IMR-90 (cell line): Measurements from ENCODE around the gene THSD1. TPM values are rescaled to one million over a fixed set of nuclear protein-coding genes. Genes with fewer than 3 reads are reported as not detected.

ENCODE experiments used
- ATAC-seq: fragments of 200-7000 bp; cut with Tn5 transposase; 2 replicates; pipeline ENCODE4 v1.9.1; 2020; ENCODE audit warnings: low read depth, mild to moderate bottlenecking, moderate library complexity
- BruUV-seq: library from RNA; stranded (reverse); fragments of 400-500 nt; replicated peaks from 2 replicates; lab custom pipeline; 2021; lab: Mats Ljungman, UMichigan
- CTCF ChIA-PET: fragments of 300-600 bp; formaldehyde crosslinking; extraction: SDS; loops from one replicate; lab custom pipeline; 2021; ENCODE audit warnings: antibody characterized with exemption; lab: Yijun Ruan, JAX
- POLR2A ChIA-PET: fragments of 300-600 bp; sonication (Branson Sonifier 250); formaldehyde crosslinking; loops from one replicate; lab custom pipeline; 2022; ENCODE audit warnings: antibody characterized with exemption; ENCODE audit not compliant: unreplicated experiment; lab: Charles Lee
- DNase-seq: peaks from one replicate; pipeline ENCODE4 v3.0.0; 2013
- H2AFZ ChIP-seq: replicated peaks from 2 replicates; pipeline ENCODE3; 2013; ENCODE audit warnings: low read length, mild to moderate bottlenecking; ENCODE audit not compliant: poor library complexity
- H2AK5ac ChIP-seq: 2 replicates; pipeline ENCODE4 v1.6.1; 2013; ENCODE audit warnings: low read depth, low read length, inconsistent platforms
- H2AK9ac ChIP-seq: replicated peaks from 2 replicates; pipeline ENCODE3; 2013; ENCODE audit warnings: mild to moderate bottlenecking, low read depth, low read length, moderate library complexity; ENCODE audit not compliant: poor library complexity
- H2BK120ac ChIP-seq: 2 replicates; pipeline ENCODE4 v1.6.1; 2013; ENCODE audit warnings: low read depth, low read length, inconsistent platforms
- H2BK15ac ChIP-seq: 3 replicates; pipeline ENCODE4 v1.6.1; 2013; ENCODE audit warnings: low read depth, low read length, inconsistent platforms
- H2BK20ac ChIP-seq: 2 replicates; pipeline ENCODE4 v1.6.1; 2013; ENCODE audit warnings: low read depth, mild to moderate bottlenecking, inconsistent platforms, low read length, moderate library complexity
- H2BK5ac ChIP-seq: 2 replicates; pipeline ENCODE4 v1.6.1; 2013; ENCODE audit warnings: mild to moderate bottlenecking, low read depth, low read length, inconsistent platforms; ENCODE audit not compliant: poor library complexity, severe bottlenecking
- H3K14ac ChIP-seq: replicated peaks from 2 replicates; pipeline ENCODE4 v1.6.1; 2013; ENCODE audit warnings: low read depth, low read length, inconsistent platforms
- H3K18ac ChIP-seq: 2 replicates; pipeline ENCODE4 v1.6.1; 2013; ENCODE audit warnings: low read depth, low read length, control low read depth
- H3K23ac ChIP-seq: 2 replicates; pipeline ENCODE4 v1.6.1; 2013; ENCODE audit warnings: low read depth, low read length, inconsistent platforms
- H3K27ac ChIP-seq: 2 replicates; pipeline ENCODE4 v1.5.1; 2013; ENCODE audit warnings: mild to moderate bottlenecking, control low read depth, low read length; ENCODE audit not compliant: insufficient read depth
- H3K27me3 ChIP-seq: 2 replicates; pipeline ENCODE4 v1.6.1; 2013; ENCODE audit warnings: low read length; ENCODE audit not compliant: control insufficient read depth, insufficient read depth
- H3K36me3 ChIP-seq: 2 replicates; pipeline ENCODE4 v1.6.1; 2013; ENCODE audit warnings: low read length, mixed read lengths; ENCODE audit not compliant: control insufficient read depth, insufficient read depth
- H3K4ac ChIP-seq: 2 replicates; pipeline ENCODE4 v1.6.1; 2013; ENCODE audit warnings: low read depth, low read length, inconsistent platforms
- H3K4me1 ChIP-seq: 2 replicates; pipeline ENCODE4 v1.6.1; 2013; ENCODE audit warnings: low read length, mixed read lengths; ENCODE audit not compliant: control insufficient read depth, insufficient read depth
- H3K4me2 ChIP-seq: 2 replicates; pipeline ENCODE4 v1.6.1; 2013; ENCODE audit warnings: low read depth, mild to moderate bottlenecking, control low read depth, low read length, moderate library complexity
- H3K4me3 ChIP-seq: 2 replicates; pipeline ENCODE4 v1.5.1; 2013; ENCODE audit warnings: low read depth, mild to moderate bottlenecking, control low read depth, low read length, moderate library complexity; ENCODE audit not compliant: insufficient read depth
- H3K56ac ChIP-seq: 2 replicates; pipeline ENCODE4 v1.6.1; 2013; ENCODE audit warnings: low read length, inconsistent platforms; ENCODE audit not compliant: insufficient read depth; ENCODE audit errors: extremely low read depth
- H3K79me1 ChIP-seq, 2 experiments: 2 replicates each; pipeline ENCODE4 v1.6.1; 2013; ENCODE audit warnings: low read length in 2 of 2, inconsistent platforms in 1 of 2, low read depth in 1 of 2
- H3K9ac ChIP-seq: 2 replicates; pipeline ENCODE4 v1.6.1; 2013; ENCODE audit warnings: low read depth, low read length, control low read depth
- H3K9me1 ChIP-seq: 2 replicates; pipeline ENCODE4 v1.6.1; 2013; ENCODE audit warnings: low read length, inconsistent platforms; ENCODE audit not compliant: insufficient read depth
- H3K9me3 ChIP-seq: 2 replicates; pipeline ENCODE4 v1.6.1; 2013; ENCODE audit warnings: low read length; ENCODE audit not compliant: control insufficient read depth, insufficient read depth
- H4K20me1 ChIP-seq: 2 replicates; pipeline ENCODE4 v1.6.1; 2013; ENCODE audit warnings: low read length, inconsistent platforms; ENCODE audit not compliant: insufficient read depth
- H4K5ac ChIP-seq: 2 replicates; pipeline ENCODE4 v1.6.1; 2013; ENCODE audit warnings: mild to moderate bottlenecking, low read depth, low read length, control low read depth
- H4K8ac ChIP-seq, 2 experiments: 2 replicates each; pipeline ENCODE4 v1.6.1; 2013; ENCODE audit warnings: low read depth in 2 of 2, low read length in 2 of 2, control low read depth in 1 of 2, inconsistent platforms in 1 of 2
- H4K91ac ChIP-seq: 2 replicates; pipeline ENCODE4 v1.6.1; 2013; ENCODE audit warnings: low read depth, low read length, inconsistent platforms; ENCODE audit not compliant: insufficient read depth
- BHLHE40 ChIP-seq: fragments of 150-350 bp; IDR thresholded peaks from 2 replicates; pipeline ENCODE4 v1.6.1; 2016; ENCODE audit warnings: mild to moderate bottlenecking, low read depth, low read length
- CEBPB ChIP-seq: IDR thresholded peaks from 2 replicates; pipeline ENCODE4 v1.6.1; 2012; ENCODE audit warnings: low read depth, low read length, improper control_type of control experiment
- CHD1 ChIP-seq: IDR thresholded peaks from 2 replicates; pipeline ENCODE4 v1.6.1; 2012; ENCODE audit warnings: low read depth, low read length, improper control_type of control experiment
- MAFK ChIP-seq: IDR thresholded peaks from 2 replicates; pipeline ENCODE4 v1.6.1; 2012; ENCODE audit warnings: low read depth, low read length, improper control_type of control experiment
- MAZ ChIP-seq: IDR thresholded peaks from 2 replicates; pipeline ENCODE4 v1.6.1; 2012; ENCODE audit warnings: low read depth, mild to moderate bottlenecking, low read length, improper control_type of control experiment, moderate library complexity, borderline replicate concordance
- MXI1 ChIP-seq: IDR thresholded peaks from 2 replicates; pipeline ENCODE4 v1.6.1; 2012; ENCODE audit warnings: low read depth, mild to moderate bottlenecking, low read length, moderate library complexity, borderline replicate concordance
- NFE2L2 ChIP-seq: fragments of 150-350 bp; IDR thresholded peaks from 2 replicates; pipeline ENCODE4 v1.6.1; 2016; ENCODE audit warnings: low read depth, mild to moderate bottlenecking, low read length
- POLR2A ChIP-seq: IDR thresholded peaks from 2 replicates; pipeline ENCODE4 v1.6.1; 2012; ENCODE audit warnings: mild to moderate bottlenecking, low read depth, low read length
- RCOR1 ChIP-seq: IDR thresholded peaks from 2 replicates; pipeline ENCODE4 v1.6.1; 2012; ENCODE audit warnings: mild to moderate bottlenecking, low read length, improper control_type of control experiment; ENCODE audit not compliant: insufficient replicate concordance
- RFX5 ChIP-seq: IDR thresholded peaks from 2 replicates; pipeline ENCODE4 v1.8.0; 2012; ENCODE audit warnings: low read depth, mild to moderate bottlenecking, low read length, moderate library complexity
- SMC3 ChIP-seq: fragments of 150-350 bp; IDR thresholded peaks from 2 replicates; pipeline ENCODE4 v1.6.1; 2016; ENCODE audit warnings: low read depth, mild to moderate bottlenecking, antibody characterized with exemption, low read length, moderate library complexity
- WGBS, 2 experiments: methylation state at CpG; one replicate each; pipeline versions ENCODE4 v1.1.5 to v1.1.7; 2013; ENCODE audit warnings: missing lambda C conversion rate in 2 of 2; ENCODE audit not compliant: insufficient read length in 1 of 2; ENCODE audit errors: extremely low coverage in 2 of 2; 5-methylcytosine and 5-hydroxymethylcytosine counted together
- dilution Hi-C: fragments of 300-500 bp; cut with HindIII; formaldehyde crosslinking; loops from one replicate; pipeline ENCODE4 v1.14.3; 2018; ENCODE audit warnings: low sequenced_read_pairs; ENCODE audit not compliant: unreplicated experiment
- in situ Hi-C: fragments of 300-500 bp; cut with MboI; formaldehyde crosslinking; loops from 3 replicates; pipeline ENCODE4 v1.14.3; 2019; ENCODE audit warnings: low sequenced_read_pairs, inconsistent platforms, mixed read lengths
- intact Hi-C: fragments of 100-400 bp; cut with micrococcal nuclease; formaldehyde crosslinking; loops from 2 replicates; pipeline ENCODE4 v1.10.0; 2022
- polyA plus RNA-seq, 3 experiments: library from polyadenylated mRNA; depleted of rRNA; stranded (reverse); fragments of >200 nt; gene quantifications; 2 replicates each; pipeline ENCODE4 v1.2.3, GENCODE V29; 2012; ENCODE audit warnings: low replicate concordance in 1 of 3
- total RNA-seq: library from RNA; depleted of rRNA; stranded (reverse); fragments of >200 nt; gene quantifications from 2 replicates; pipeline ENCODE4 v1.2.3, GENCODE V29; 2012
- TF ChIP-seq, protein P1 (sequence below): fragments of 150-350 bp; IDR thresholded peaks from 2 replicates; pipeline ENCODE4 v1.6.1; 2016; ENCODE audit warnings: low read depth, mild to moderate bottlenecking, low read length, moderate library complexity, borderline replicate concordance
- TF ChIP-seq, protein P2 (sequence below): conservative IDR thresholded peaks from 2 replicates; pipeline ENCODE4 v1.5.1; 2012; ENCODE audit warnings: mild to moderate bottlenecking, low read depth, low read length, improper control_type of control experiment
- TF ChIP-seq, protein P3 (sequence below): fragments of 150-350 bp; IDR thresholded peaks from 2 replicates; pipeline ENCODE4 v1.6.1; 2017; ENCODE audit warnings: mild to moderate bottlenecking, antibody characterized with exemption, low read length, low read depth

The THSD1 gene
- total and polyA plus RNA-seq, 2 of the 4 experiments (the other 2 are of a cell fraction) = 12.1 to 19.0 TPM

DNA sequence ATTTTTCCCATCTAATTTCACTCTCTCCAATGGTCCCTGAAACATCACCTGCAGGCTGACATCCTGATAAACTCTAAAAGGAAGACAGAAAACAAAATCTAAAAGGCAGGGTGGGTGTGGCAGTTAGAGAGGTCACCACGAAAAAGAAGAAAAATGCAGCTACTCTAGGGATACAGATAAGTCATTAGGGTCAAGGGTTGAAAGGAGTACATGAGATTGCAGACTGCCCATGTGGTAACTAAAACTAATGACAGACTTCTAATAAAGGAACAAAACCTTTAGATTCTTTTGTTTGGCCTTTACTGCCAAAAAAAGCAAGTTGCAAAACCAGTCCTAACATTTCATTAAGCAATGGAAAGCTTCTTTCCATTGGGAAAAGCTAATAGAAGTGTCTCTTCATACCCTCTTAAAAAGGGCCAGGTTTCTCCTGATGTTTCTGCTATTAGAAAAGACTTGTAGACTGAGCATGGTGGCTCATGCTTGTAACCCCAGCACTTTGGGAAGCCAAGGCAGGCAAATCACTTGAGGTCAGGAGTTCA is 31.0 kb downstream of the THSD1 start:
- no peak overlapping the region for H2AK9ac ChIP-seq
- H3K18ac ChIP-seq = no peak overlapping the region
- no peak overlapping the region for H3K27ac ChIP-seq
- ATAC-seq = no peak
- no peaks in the 10 kb centered on the region for H3K79me1 ChIP-seq
- TF ChIP-seq, protein P1, sequence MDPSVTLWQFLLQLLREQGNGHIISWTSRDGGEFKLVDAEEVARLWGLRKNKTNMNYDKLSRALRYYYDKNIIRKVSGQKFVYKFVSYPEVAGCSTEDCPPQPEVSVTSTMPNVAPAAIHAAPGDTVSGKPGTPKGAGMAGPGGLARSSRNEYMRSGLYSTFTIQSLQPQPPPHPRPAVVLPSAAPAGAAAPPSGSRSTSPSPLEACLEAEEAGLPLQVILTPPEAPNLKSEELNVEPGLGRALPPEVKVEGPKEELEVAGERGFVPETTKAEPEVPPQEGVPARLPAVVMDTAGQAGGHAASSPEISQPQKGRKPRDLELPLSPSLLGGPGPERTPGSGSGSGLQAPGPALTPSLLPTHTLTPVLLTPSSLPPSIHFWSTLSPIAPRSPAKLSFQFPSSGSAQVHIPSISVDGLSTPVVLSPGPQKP = no peak
- TF ChIP-seq RFX5 = no peak
- TF ChIP-seq SMC3 = no peak
- TF ChIP-seq BHLHE40 = no peak
- no peak for TF ChIP-seq MAFK
- TF ChIP-seq MAZ = no peak
- no peak for TF ChIP-seq CEBPB
- TF ChIP-seq, protein P2, sequence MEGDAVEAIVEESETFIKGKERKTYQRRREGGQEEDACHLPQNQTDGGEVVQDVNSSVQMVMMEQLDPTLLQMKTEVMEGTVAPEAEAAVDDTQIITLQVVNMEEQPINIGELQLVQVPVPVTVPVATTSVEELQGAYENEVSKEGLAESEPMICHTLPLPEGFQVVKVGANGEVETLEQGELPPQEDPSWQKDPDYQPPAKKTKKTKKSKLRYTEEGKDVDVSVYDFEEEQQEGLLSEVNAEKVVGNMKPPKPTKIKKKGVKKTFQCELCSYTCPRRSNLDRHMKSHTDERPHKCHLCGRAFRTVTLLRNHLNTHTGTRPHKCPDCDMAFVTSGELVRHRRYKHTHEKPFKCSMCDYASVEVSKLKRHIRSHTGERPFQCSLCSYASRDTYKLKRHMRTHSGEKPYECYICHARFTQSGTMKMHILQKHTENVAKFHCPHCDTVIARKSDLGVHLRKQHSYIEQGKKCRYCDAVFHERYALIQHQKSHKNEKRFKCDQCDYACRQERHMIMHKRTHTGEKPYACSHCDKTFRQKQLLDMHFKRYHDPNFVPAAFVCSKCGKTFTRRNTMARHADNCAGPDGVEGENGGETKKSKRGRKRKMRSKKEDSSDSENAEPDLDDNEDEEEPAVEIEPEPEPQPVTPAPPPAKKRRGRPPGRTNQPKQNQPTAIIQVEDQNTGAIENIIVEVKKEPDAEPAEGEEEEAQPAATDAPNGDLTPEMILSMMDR = no peak
- TF ChIP-seq, protein P3, sequence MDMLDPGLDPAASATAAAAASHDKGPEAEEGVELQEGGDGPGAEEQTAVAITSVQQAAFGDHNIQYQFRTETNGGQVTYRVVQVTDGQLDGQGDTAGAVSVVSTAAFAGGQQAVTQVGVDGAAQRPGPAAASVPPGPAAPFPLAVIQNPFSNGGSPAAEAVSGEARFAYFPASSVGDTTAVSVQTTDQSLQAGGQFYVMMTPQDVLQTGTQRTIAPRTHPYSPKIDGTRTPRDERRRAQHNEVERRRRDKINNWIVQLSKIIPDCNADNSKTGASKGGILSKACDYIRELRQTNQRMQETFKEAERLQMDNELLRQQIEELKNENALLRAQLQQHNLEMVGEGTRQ = no peak
- TF ChIP-seq NFE2L2 = no peak
- no peak for TF ChIP-seq MXI1
- no peak for TF ChIP-seq POLR2A
- no peak for TF ChIP-seq RCOR1
- TF ChIP-seq CHD1 = no peak
- no peaks in the 10 kb centered on the region for H3K9me1 ChIP-seq
- CTCF ChIA-PET = no interaction called here
- H4K20me1 ChIP-seq = no peaks in the 10 kb centered on the region
- POLR2A ChIA-PET = interaction anchor here (0.7 kb wide), 1 partner anchor 16 kb away, joined by 16 read pairs; no protein-coding TSS in a partner anchor
- no peak overlapping the region for H3K14ac ChIP-seq
- no peak overlapping the region for H2BK5ac ChIP-seq
- H3K9me3 ChIP-seq = no peaks in the 10 kb centered on the region
- intact Hi-C loops = no loop called here
- no peak overlapping the region for H2BK120ac ChIP-seq
- no peak overlapping the region for H4K91ac ChIP-seq
- H3K23ac ChIP-seq = no peak overlapping the region
- H3K4me3 ChIP-seq = no peak overlapping the region
- H2AFZ ChIP-seq = no peak overlapping the region
- H3K36me3 ChIP-seq = no peaks in the 10 kb centered on the region
- H3K9ac ChIP-seq = no peak overlapping the region
- no peak overlapping the region for H2BK20ac ChIP-seq
- H3K56ac ChIP-seq = no peak overlapping the region
- DNase-seq = no peak
- dilution Hi-C loops = no loop called here
- in situ Hi-C loops = no loop called here
- H2AK5ac ChIP-seq = no peak overlapping the region
- H3K4me1 ChIP-seq = peaks cover 5% of the 10 kb centered on the region
- no CpG with 5 or more reads among the region's 1 CpG for WGBS, 2 experiments
- H4K8ac ChIP-seq = no peak overlapping the region
- no peak overlapping the region for H3K4me2 ChIP-seq
- no peaks in the 10 kb centered on the region for H3K27me3 ChIP-seq
- H2BK15ac ChIP-seq = no peak overlapping the region
- H4K5ac ChIP-seq = no peak overlapping the region
- H3K4ac ChIP-seq = no peak overlapping the region
- BruUV-seq = no TSS peak
